Ishikawa (cell line): ENCODE results near the gene TIMMDC1.

Experiments used
- CEBPB ChIP-seq: IDR thresholded peaks from 2 replicates; pipeline ENCODE4 v1.6.1; 2012
- FOXM1 ChIP-seq: IDR thresholded peaks from 2 replicates; pipeline ENCODE4 v1.6.1; 2012; ENCODE audit warnings: low read depth, borderline replicate concordance
- RAD21 ChIP-seq: IDR thresholded peaks from 2 replicates; pipeline ENCODE4 v1.6.1; 2012; ENCODE audit warnings: low read depth

DNA sequence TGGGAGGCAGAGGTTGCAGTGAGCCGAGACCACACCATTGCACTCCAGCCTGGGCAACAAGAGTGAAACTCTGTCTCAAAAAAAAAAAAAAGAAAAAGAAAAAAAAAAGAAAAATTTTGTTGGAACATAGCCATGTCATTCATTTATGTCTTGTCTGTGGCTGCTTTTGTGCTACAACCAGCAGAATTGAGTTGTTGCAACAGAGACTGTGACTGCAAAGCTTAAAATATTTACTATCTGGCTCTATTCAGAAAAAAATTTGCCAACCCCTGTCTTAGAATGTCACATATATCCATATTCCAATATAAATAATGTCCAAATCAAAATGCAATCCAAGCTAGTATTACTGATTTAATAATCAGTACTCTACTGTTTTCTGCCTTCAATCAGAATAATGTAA lies 35.9 kb downstream of the TIMMDC1 start:
- TF ChIP-seq RAD21 (no peak), CEBPB (no peak), FOXM1 (no peak)
